ENCODE results near the gene TRIM63.

DNA sequence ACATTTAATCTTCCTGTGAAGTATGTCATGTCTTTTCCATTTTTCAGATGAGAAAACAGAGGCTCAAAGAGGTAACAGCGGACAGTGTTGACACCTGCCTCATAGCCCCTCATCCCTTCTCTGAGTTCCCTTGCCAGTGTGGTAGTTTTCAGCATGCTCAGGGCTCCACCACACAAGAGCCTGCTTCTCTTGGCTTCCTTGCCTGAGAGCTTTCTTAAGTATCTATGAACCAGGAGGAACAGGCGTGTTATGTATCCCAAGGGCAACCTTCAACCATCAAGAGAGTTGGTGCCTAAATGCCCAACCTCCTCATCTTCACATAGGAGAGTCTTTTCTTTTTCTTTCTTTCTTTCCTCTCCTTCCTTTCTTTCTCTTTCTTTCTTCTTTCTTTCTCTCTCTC is 63.7 kb downstream of the TRIM63 start:
- TF ChIP-seq, protein P1, sequence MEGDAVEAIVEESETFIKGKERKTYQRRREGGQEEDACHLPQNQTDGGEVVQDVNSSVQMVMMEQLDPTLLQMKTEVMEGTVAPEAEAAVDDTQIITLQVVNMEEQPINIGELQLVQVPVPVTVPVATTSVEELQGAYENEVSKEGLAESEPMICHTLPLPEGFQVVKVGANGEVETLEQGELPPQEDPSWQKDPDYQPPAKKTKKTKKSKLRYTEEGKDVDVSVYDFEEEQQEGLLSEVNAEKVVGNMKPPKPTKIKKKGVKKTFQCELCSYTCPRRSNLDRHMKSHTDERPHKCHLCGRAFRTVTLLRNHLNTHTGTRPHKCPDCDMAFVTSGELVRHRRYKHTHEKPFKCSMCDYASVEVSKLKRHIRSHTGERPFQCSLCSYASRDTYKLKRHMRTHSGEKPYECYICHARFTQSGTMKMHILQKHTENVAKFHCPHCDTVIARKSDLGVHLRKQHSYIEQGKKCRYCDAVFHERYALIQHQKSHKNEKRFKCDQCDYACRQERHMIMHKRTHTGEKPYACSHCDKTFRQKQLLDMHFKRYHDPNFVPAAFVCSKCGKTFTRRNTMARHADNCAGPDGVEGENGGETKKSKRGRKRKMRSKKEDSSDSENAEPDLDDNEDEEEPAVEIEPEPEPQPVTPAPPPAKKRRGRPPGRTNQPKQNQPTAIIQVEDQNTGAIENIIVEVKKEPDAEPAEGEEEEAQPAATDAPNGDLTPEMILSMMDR (conservative IDR thresholded peaks at IDR 0.05; ENCODE audit: low read depth, low read length): no peak
- TF ChIP-seq EZH2 (IDR thresholded peaks at IDR 0.05; ENCODE audit: borderline replicate concordance, low read depth, low read length, poor library complexity, severe bottlenecking): no peak

All from A673 (cell line).